HepG2 (cell line): ENCODE results near the gene HS6ST1. TPM values are rescaled to one million over a fixed set of nuclear protein-coding genes. Genes with fewer than 3 reads are reported as not detected.

Experiments used
- ATAC-seq: fragments of 200-7000 bp; cut with Tn5 transposase; 3 replicates; pipeline ENCODE4 v1.9.1; 2020; ENCODE audit warnings: mild to moderate bottlenecking, moderate library complexity
- BruUV-seq: library from RNA; stranded (reverse); fragments of 400-500 nt; replicated peaks from 2 replicates; lab custom pipeline; 2021; lab: Mats Ljungman, UMichigan
- CTCF ChIA-PET: fragments of 300-600 bp; formaldehyde crosslinking; extraction: SDS; loops from one replicate; lab custom pipeline; 2021; ENCODE audit warnings: low total read pairs, inconsistent platforms, low intra/inter-chr PET ratio; lab: Yijun Ruan, JAX
- POLR2A ChIA-PET: fragments of 350-600 bp; sonication (Branson Sonifier 250); formaldehyde crosslinking; loops from one replicate; lab custom pipeline; 2020; ENCODE audit warnings: antibody characterized with exemption, inconsistent platforms; lab: Yijun Ruan, JAX
- DNase-seq: peaks from one replicate; pipeline ENCODE4 v3.0.0-alpha.2; 2015; ENCODE audit warnings: low spot score
- FAIRE-seq: peaks from 3 replicates; lab custom pipeline; 2011; peaks lifted over from hg19 to GRCh38; lab: Jason Lieb, UNC
- H2AFZ ChIP-seq: one replicate; pipeline ENCODE4 v1.6.1; 2011; ENCODE audit warnings: low read length, inconsistent platforms
- H3K27ac ChIP-seq: fragments of 300-600 bp; 3 replicates; pipeline ENCODE4 v1.8.0; 2011; ENCODE audit warnings: mixed run types, mild to moderate bottlenecking, mixed read lengths, low read length, inconsistent platforms; ENCODE audit not compliant: insufficient read depth; ENCODE audit errors: extremely low read length
- H3K27me3 ChIP-seq, 2 experiments: fragments of 200-600 bp in 1 of 2; 2 replicates in 1 of 2; 3 replicates in 1 of 2; pipeline versions ENCODE4 v1.6.0 to v1.8.0; 2011; ENCODE audit warnings: low read length in 2 of 2, mild to moderate bottlenecking in 2 of 2, moderate library complexity in 2 of 2, inconsistent platforms in 1 of 2; ENCODE audit not compliant: insufficient read depth in 2 of 2, control insufficient read depth in 1 of 2
- H3K36me3 ChIP-seq, 2 experiments: fragments of 200-600 bp in 1 of 2; replicated peaks in 1 of 2; 2 replicates in 1 of 2; 3 replicates in 1 of 2; pipeline versions ENCODE4 v1.5.1 to v1.8.0; 2011; ENCODE audit warnings: low read length in 2 of 2, inconsistent platforms in 1 of 2; ENCODE audit not compliant: insufficient read depth in 2 of 2, control insufficient read depth in 1 of 2
- H3K4me1 ChIP-seq: 2 replicates; pipeline ENCODE4 v1.5.1; 2012; ENCODE audit warnings: low read length, inconsistent platforms; ENCODE audit not compliant: insufficient read depth
- H3K4me2 ChIP-seq: 2 replicates; pipeline ENCODE4 v1.6.0; 2011; ENCODE audit warnings: low read depth, low read length, inconsistent platforms
- H3K4me3 ChIP-seq, 3 experiments: fragments of 200-600 bp in 1 of 3; sonication (generic), shearing (Covaris generic) in 1 of 3; replicated peaks in 1 of 3; 2 replicates each; pipeline ENCODE4 v1.5.1; 2011 to 2016; ENCODE audit warnings: low read length in 3 of 3, inconsistent platforms in 2 of 3, low read depth in 2 of 3, mild to moderate bottlenecking in 2 of 3, control low read depth in 1 of 3, mixed read lengths in 1 of 3; ENCODE audit not compliant: insufficient read depth in 1 of 3
- H3K79me2 ChIP-seq: one replicate; pipeline ENCODE4 v1.6.1; 2011; ENCODE audit warnings: low read length, inconsistent platforms; ENCODE audit not compliant: insufficient read depth
- H3K9ac ChIP-seq: 2 replicates; pipeline ENCODE4 v1.6.0; 2011; ENCODE audit warnings: mild to moderate bottlenecking, low read depth, low read length, inconsistent platforms; ENCODE audit not compliant: insufficient read depth
- H3K9me3 ChIP-seq: 2 replicates; pipeline ENCODE4 v1.5.1; 2012; ENCODE audit warnings: mild to moderate bottlenecking, low read length
- H4K20me1 ChIP-seq: 2 replicates; pipeline ENCODE4 v1.6.0; 2011; ENCODE audit warnings: inconsistent platforms, mild to moderate bottlenecking, low read length, moderate library complexity; ENCODE audit not compliant: insufficient read depth
- ARNT2 ChIP-seq: sonication (generic); formaldehyde crosslinking; IDR thresholded peaks from 2 replicates; pipeline ENCODE4 v1.8.0; 2022; ENCODE audit warnings: mild to moderate bottlenecking, low read depth, missing genetic modification reagents, moderate library complexity
- GFI1 ChIP-seq: sonication (generic); formaldehyde crosslinking; IDR thresholded peaks from 2 replicates; pipeline ENCODE4 v1.5.0; 2020; ENCODE audit warnings: missing genetic modification reagents, mild to moderate bottlenecking, borderline replicate concordance
- GTF3A ChIP-seq: sonication (generic); formaldehyde crosslinking; conservative IDR thresholded peaks from 2 replicates; pipeline ENCODE4 v1.4.0; 2020; ENCODE audit warnings: mild to moderate bottlenecking, missing genetic modification reagents
- KLF9 ChIP-seq: IDR thresholded peaks from 2 replicates; pipeline ENCODE4 v1.6.1; 2016; ENCODE audit warnings: low read depth
- MYC ChIP-seq: sonication (generic); formaldehyde crosslinking; IDR thresholded peaks from 2 replicates; pipeline ENCODE4 v1.9.0; 2021; ENCODE audit warnings: missing genetic modification reagents, borderline replicate concordance
- RBM22 ChIP-seq: fragments of 200-400 bp; formaldehyde crosslinking; optimal IDR thresholded peaks from 2 replicates; pipeline ENCODE3; 2017; ENCODE audit warnings: mild to moderate bottlenecking, low read length, moderate library complexity
- RXRA ChIP-seq: sonication (generic); formaldehyde crosslinking; IDR thresholded peaks from 2 replicates; pipeline ENCODE4 v1.5.1; 2020; ENCODE audit warnings: missing genetic modification reagents
- SMYD3 ChIP-seq: sonication (generic); formaldehyde crosslinking; IDR thresholded peaks from 2 replicates; pipeline ENCODE4 v1.8.1; 2023; ENCODE audit warnings: mild to moderate bottlenecking, missing genetic modification reagents
- TAF15 ChIP-seq: fragments of 200-400 bp; formaldehyde crosslinking; IDR thresholded peaks from one replicate; pipeline ENCODE4 v1.6.1; 2018; ENCODE audit warnings: mild to moderate bottlenecking, low read depth, low read length; ENCODE audit not compliant: poor library complexity, severe bottlenecking
- TBX3 ChIP-seq: fragments of 450-650 bp; IDR thresholded peaks from 2 replicates; pipeline ENCODE4 v1.6.1; 2017; ENCODE audit warnings: antibody characterized with exemption, mild to moderate bottlenecking, inconsistent platforms, borderline replicate concordance
- TCF7L2 ChIP-seq: IDR thresholded peaks from 2 replicates; pipeline ENCODE4 v1.6.1; 2011; ENCODE audit warnings: mild to moderate bottlenecking, low read depth, low read length, moderate library complexity
- YEATS2 ChIP-seq: sonication (generic); formaldehyde crosslinking; IDR thresholded peaks from 2 replicates; pipeline ENCODE4 v1.4.0; 2020; ENCODE audit warnings: missing genetic modification reagents, borderline replicate concordance
- ZEB1 ChIP-seq: IDR thresholded peaks from 2 replicates; pipeline ENCODE4 v1.6.1; 2012; ENCODE audit warnings: mild to moderate bottlenecking, low read depth, inconsistent platforms; ENCODE audit not compliant: insufficient replicate concordance
- ZFP1 ChIP-seq: IDR thresholded peaks from 2 replicates; pipeline ENCODE4 v1.6.1; 2016
- ZNF138 ChIP-seq: sonication (generic); formaldehyde crosslinking; IDR thresholded peaks from 2 replicates; pipeline ENCODE4 v1.5.0; 2020; ENCODE audit warnings: mild to moderate bottlenecking, low read depth, missing genetic modification reagents
- ZNF552 ChIP-seq: sonication (generic); formaldehyde crosslinking; IDR thresholded peaks from 2 replicates; pipeline ENCODE4 v1.9.0; 2022; ENCODE audit warnings: missing genetic modification reagents, mild to moderate bottlenecking, borderline replicate concordance
- WGBS: methylation state at CpG from one replicate; pipeline ENCODE4 v1.1.6; 2017; ENCODE audit warnings: low lambda C conversion rate; 5-methylcytosine and 5-hydroxymethylcytosine counted together
- in situ Hi-C: cut with HindIII; loops from 2 replicates; pipeline ENCODE4 v1.10.0; 2017; ENCODE audit warnings: low pct_unique_long_range_greater_than_20kb; ENCODE audit not compliant: extremely low pct_ligation_motif_present
- intact Hi-C: fragments of 100-400 bp; cut with micrococcal nuclease; formaldehyde crosslinking; loops from one replicate; pipeline ENCODE4 v1.10.0; 2022; ENCODE audit not compliant: unreplicated experiment
- polyA plus RNA-seq, 8 experiments: library from polyadenylated mRNA; depleted of rRNA in 3 of 8; stranded (reverse) in 7 of 8; unstranded in 1 of 8; fragments of >200 nt; fragmentation: Illumina TruSeq in 4 of 8; extraction: Trizol in 4 of 8; gene quantifications; 2 replicates each; pipeline versions ENCODE4 v1.2.1 to v1.2.3, GENCODE V29; 2011 to 2016; ENCODE audit warnings: low read depth in 4 of 8, missing spikeins in 1 of 8, mixed read lengths in 1 of 8; ENCODE audit not compliant: insufficient read depth in 1 of 8
- total RNA-seq, 5 experiments: library from RNA; depleted of rRNA; stranded (reverse); fragments of >200 nt; fragmentation: Illumina TruSeq; extraction: Trizol; gene quantifications; 2 replicates each; pipeline ENCODE4 v1.2.3, GENCODE V29; 2016; ENCODE audit warnings: low read depth in 1 of 5

The HS6ST1 gene
- total and polyA plus RNA-seq, 2 of the 13 experiments (the other 11 are each of a cell fraction or from before 2014, with no cell fraction given) = 34.5 to 84.6 TPM

DNA sequence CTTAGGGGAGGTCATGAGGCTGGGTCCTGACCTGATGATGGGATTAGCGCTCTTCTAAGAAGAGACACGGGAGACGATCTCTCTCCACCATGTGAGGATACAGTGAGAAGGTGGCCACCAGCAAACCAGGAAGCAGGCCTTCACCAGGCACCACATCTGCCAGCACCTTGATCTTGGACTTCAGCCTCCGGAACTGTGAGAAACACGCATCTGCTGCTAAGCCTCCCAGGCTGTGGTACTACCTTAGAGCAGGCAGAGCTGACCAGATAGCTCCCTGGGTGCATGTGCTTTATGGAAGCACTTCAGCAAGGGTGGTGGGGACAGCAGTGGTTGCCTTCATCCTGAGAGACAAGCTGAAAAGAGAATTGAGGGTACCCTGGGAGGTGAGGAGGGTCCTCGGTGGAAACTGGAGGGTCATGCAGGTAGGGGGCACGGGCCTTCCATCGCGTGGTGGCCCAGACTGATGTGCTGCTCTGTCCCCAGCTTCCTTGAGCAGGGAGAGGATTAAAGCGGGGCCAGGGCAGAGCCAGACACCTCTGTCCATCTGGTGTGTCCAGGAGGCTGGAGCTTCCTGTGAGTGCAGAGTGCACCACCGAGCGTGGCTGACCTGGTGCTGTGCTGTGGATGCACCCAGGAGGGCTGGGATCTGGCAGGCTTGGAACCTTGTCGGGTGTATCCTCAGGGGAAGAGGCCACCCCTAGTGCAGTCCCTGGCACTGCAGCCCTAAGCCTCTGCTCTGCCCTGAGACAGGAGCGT lies 42.9 kb upstream of the HS6ST1 start:
- Histone ChIP-seq H3K79me2 (no peaks in the 10 kb centered on the region), H3K27ac (no peak overlapping the region), H3K4me1 (no peaks in the 10 kb centered on the region), H3K9ac (no peak overlapping the region), H3K27me3 (no peaks in the 10 kb centered on the region; a peak in 1 of 5 replicates), H3K4me2 (no peak overlapping the region), H2AFZ (no peak overlapping the region), H3K9me3 (no peaks in the 10 kb centered on the region), H3K36me3 (no peaks in the 10 kb centered on the region), H4K20me1 (no peaks in the 10 kb centered on the region), H3K4me3 (no peak overlapping the region)
- no peak for TF ChIP-seq ARNT2
- no peak for TF ChIP-seq ZNF138 (CRISPR knock-in tag)
- TF ChIP-seq YEATS2 (CRISPR knock-in tag) = no peak
- no peak for TF ChIP-seq RXRA (CRISPR knock-in tag)
- no peak for TF ChIP-seq GFI1 (CRISPR knock-in tag)
- no peak for TF ChIP-seq RBM22
- TF ChIP-seq TAF15 = no peak
- no peak for TF ChIP-seq KLF9
- TF ChIP-seq ZFP1 (CRISPR knock-in tag) = no peak
- TF ChIP-seq ZNF552 (CRISPR knock-in tag) = no peak
- TF ChIP-seq ZEB1 = no peak
- TF ChIP-seq TBX3 = no peak
- no peak for TF ChIP-seq TCF7L2
- no peak for TF ChIP-seq MYC (CRISPR knock-in tag)
- no peak for TF ChIP-seq SMYD3
- no peak for TF ChIP-seq GTF3A (CRISPR knock-in tag)
- ATAC-seq = peak; percentile 45
- ChIA-PET POLR2A (no interaction called here), CTCF (no interaction called here)
- in situ Hi-C loops = no loop called here
- no peak for DNase-seq
- BruUV-seq = no TSS peak
- intact Hi-C loops = no loop called here
- no peak for FAIRE-seq
- WGBS = 80% methylated on average over 14 of the region's 14 CpGs
